Gastroesophageal sphincter (tissue), 4 donors: ENCODE results near the gene HSPBP1. TPM values are rescaled to one million over a fixed set of nuclear protein-coding genes. Genes with fewer than 3 reads are reported as not detected.
A peak's percentile ranks its signal among the peaks of the same experiment; 100 is the strongest.

ENCODE experiments used
- ATAC-seq: fragments of 150-250 bp; one replicate; pipeline ENCODE4 v1.9.1; 2016; ENCODE audit warnings: mild to moderate bottlenecking, moderate library complexity
- H3K27ac ChIP-seq, 4 donors: fragments of 200-600 bp; sonication (generic) in 3 of 4; 1 replicate in 3 of 4; 2 replicates in 1 of 4; pipeline ENCODE4 v1.5.1; 2016 to 2019
- H3K27me3 ChIP-seq: fragments of 200-600 bp; sonication (generic); one replicate; pipeline ENCODE4 v1.5.1; 2019
- H3K36me3 ChIP-seq, 2 donors: fragments of 200-600 bp; sonication (generic); one replicate each; pipeline ENCODE4 v1.5.1; 2019; ENCODE audit warnings: control low read depth in 1 of 2
- H3K4me1 ChIP-seq, 3 donors: fragments of 200-600 bp; sonication (generic); 1 replicate in 2 of 3; 2 replicates in 1 of 3; pipeline ENCODE4 v1.5.1; 2016 to 2019; ENCODE audit warnings: control low read depth in 2 of 3
- H3K4me3 ChIP-seq, 2 donors: fragments of 200-600 bp; sonication (generic); one replicate each; pipeline ENCODE4 v1.5.1; 2019; ENCODE audit warnings: mild to moderate bottlenecking in 1 of 2, moderate library complexity in 1 of 2
- H3K9me3 ChIP-seq, 3 donors: fragments of 200-600 bp; sonication (generic); one replicate each; pipeline ENCODE4 v1.5.1; 2017 to 2019; ENCODE audit warnings: control low read depth in 2 of 3
- CTCF ChIP-seq, 4 experiments: fragments of 200-600 bp in 2 of 4; fragments of 450-650 bp in 2 of 4; sonication (generic) in 1 of 4; IDR thresholded peaks; one replicate each; pipeline ENCODE4 v1.5.1; 2017 to 2019; ENCODE audit warnings: antibody characterized with exemption in 4 of 4, mild to moderate bottlenecking in 2 of 4, moderate library complexity in 2 of 4
- EP300 ChIP-seq: sonication (generic); formaldehyde crosslinking; IDR thresholded peaks from one replicate; pipeline ENCODE4 v1.6.1; 2017; ENCODE audit warnings: antibody characterized with exemption, mild to moderate bottlenecking
- POLR2A ChIP-seq, 2 donors: fragments of 450-650 bp; IDR thresholded peaks; one replicate each; pipeline ENCODE4 v1.6.1; 2017; ENCODE audit warnings: antibody characterized with exemption in 2 of 2, mild to moderate bottlenecking in 2 of 2, moderate library complexity in 1 of 2
- POLR2AphosphoS5 ChIP-seq: sonication (generic); formaldehyde crosslinking; IDR thresholded peaks from one replicate; pipeline ENCODE4 v1.6.1; 2017; ENCODE audit warnings: antibody characterized with exemption
- WGBS, 2 donors: methylation state at CpG; one replicate each; pipeline ENCODE4 v1.1.5; 2018; ENCODE audit warnings: low coverage in 1 of 2; 5-methylcytosine and 5-hydroxymethylcytosine counted together
- total RNA-seq, 4 donors: library from RNA; depleted of rRNA; stranded (reverse); fragments of >200 nt; gene quantifications; one replicate each; pipeline ENCODE4 v1.1.0, GENCODE V29; 2016

The HSPBP1 gene
- total RNA-seq, 4 donors from 2014 or later = 20.9 to 37.1 (median 26.5) TPM

- Histone ChIP-seq H3K4me3 (peak overlapping the region; percentile 26 to 96), H3K9me3 (no peaks in the 10 kb centered on the region), H3K4me1 (peaks cover 0 to 42% (median 31%) of the 10 kb centered on the region in 3 donors), H3K36me3 (peaks cover 0 to 11% of the 10 kb centered on the region in 2 donors), H3K27ac (peak overlapping the region; percentile 86 to 94 (median 91)), H3K27me3 (no peaks in the 10 kb centered on the region)
- WGBS, 2 donors = 28 to 73% methylated on average over 9 to 15 of the region's 29 CpGs
- TF ChIP-seq EP300 (no peak), POLR2A (IDR thresholded peaks at IDR 0.05) (no peak), POLR2AphosphoS5 (no peak), CTCF (IDR thresholded peaks at IDR 0.05) (no peak)
- ATAC-seq = no peak
Observed at GRCh38 chr19:55259540-55260210, 20.2 kb downstream of the HSPBP1 start.

GRCh38 chr19:55258828-55259539 is 20.9 kb downstream of the HSPBP1 start, which contains the start of gene PPP6R1:
Gene PPP6R1 (minus strand): TSS chr19:55259017. CDS start chr19:55247103, 11,914 bp downstream.
- 0% methylated on average over 27 of the region's 76 CpGs; no CpG with 5 or more reads in 1 of the 2 donors for WGBS, 2 donors
- peak; percentile 98 for ATAC-seq
- TF ChIP-seq EP300 = no peak
- TF ChIP-seq CTCF (IDR thresholded peaks at IDR 0.05) = peak in 1 of 4 experiments; percentile 5
- peak; percentile 78 to 84 for TF ChIP-seq POLR2A (IDR thresholded peaks at IDR 0.05)
- TF ChIP-seq POLR2AphosphoS5 = peak; percentile 83
- Histone ChIP-seq H3K9me3 (no peaks in the 10 kb centered on the region), H3K36me3 (peaks cover 0 to 8% of the 10 kb centered on the region in 2 donors), H3K27me3 (no peaks in the 10 kb centered on the region), H3K4me3 (peak within 1 kb of the TSS; percentile 87 to 96), H3K4me1 (peaks cover 0 to 48% (median 37%) of the 10 kb centered on the region in 3 donors), H3K27ac (peak within 1 kb of the TSS; percentile 86 to 94 (median 91))

DNA sequence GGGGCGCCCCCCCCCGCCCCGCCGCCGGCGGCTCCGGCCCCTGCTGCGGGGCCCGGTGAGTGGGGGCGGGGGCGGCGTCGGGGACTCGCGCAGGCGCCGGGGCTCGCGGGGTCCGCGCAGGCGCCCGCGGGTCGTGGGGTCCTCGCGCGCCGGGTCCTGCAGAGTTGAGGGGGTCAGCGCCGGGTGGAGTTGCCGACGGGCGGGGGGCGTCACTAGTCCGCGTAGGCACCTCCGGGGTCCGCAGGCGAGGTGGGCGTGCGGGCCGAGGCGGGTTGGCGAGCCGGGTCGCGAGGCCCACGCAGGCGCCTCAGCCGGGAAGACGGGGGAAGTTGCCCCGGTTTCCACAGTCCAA is 21.5 kb downstream of the HSPBP1 start:
- Histone ChIP-seq H3K27me3 (no peaks in the 10 kb centered on the region), H3K4me1 (peaks cover 0 to 54% (median 37%) of the 10 kb centered on the region in 3 donors), H3K27ac (peak overlapping the region; percentile 60 to 94 (median 91)), H3K36me3 (peaks cover 0 to 8% of the 10 kb centered on the region in 2 donors), H3K9me3 (no peaks in the 10 kb centered on the region), H3K4me3 (peak overlapping the region; percentile 87 to 96)
- peak; percentile 11 for ATAC-seq
- no CpG with 5 or more reads among the region's 53 CpGs for WGBS, 2 donors
- TF ChIP-seq CTCF (IDR thresholded peaks at IDR 0.05) (no peak), POLR2A (IDR thresholded peaks at IDR 0.05) (no peak), POLR2AphosphoS5 (no peak), EP300 (no peak)

DNA sequence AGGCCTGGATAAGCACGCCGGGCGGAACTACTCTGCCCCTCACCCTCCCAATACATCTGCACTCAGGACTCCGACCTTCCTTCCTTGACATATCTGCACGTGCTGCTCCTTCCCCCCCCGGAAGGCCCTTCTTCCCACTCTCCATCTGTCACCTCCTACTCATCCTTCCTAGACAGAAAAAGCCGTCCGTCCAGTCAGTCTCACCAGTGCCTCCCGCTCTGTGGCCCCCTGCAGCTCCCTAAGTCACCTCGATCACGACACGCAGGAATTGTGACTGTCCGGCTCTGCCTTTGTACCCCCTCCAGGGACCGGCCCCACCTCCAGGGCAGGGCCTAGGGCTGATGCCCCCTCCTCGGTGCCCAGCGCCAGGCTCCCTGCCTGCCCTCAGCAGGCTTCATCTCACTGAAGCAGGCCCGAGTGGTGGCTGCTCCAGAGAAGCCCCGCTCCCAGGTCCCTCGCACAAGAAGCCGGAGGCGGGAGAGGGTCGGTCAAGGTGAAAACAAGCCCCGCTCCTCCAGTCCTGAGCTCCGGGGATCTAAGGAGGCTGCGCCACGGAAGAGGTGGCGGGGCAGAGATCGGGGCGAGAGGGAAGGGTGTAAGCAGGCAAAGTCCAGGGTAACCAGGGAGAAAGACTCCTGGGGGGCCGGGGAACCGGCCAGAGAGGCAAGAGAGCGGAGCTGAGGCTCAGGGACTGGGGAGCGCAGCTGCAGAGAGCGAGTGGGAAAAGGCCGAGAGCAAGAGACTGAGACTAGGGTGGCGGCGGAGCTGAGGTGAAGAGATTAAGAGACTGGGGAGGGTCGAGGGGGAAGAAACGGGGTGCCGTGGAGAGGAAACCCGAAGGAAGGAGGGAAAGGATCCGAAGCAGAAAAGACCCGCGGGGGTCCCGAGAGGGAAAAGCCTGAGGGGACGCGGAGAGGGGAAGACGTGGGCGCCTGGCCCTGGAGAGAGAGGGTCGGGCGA is 22.2 kb downstream of the HSPBP1 start:
- no peak for ATAC-seq
- Histone ChIP-seq H3K9me3 (no peaks in the 10 kb centered on the region), H3K4me3 (peak overlapping the region; percentile 87 to 96), H3K36me3 (peaks cover 0 to 14% of the 10 kb centered on the region in 2 donors), H3K4me1 (peaks cover 0 to 61% (median 39%) of the 10 kb centered on the region in 3 donors), H3K27ac (peak overlapping the region in 3 of 4 donors; percentile 89 to 94 (median 93)), H3K27me3 (no peaks in the 10 kb centered on the region)
- WGBS, 2 donors = 2 to 3% methylated on average over 20 to 36 of the region's 51 CpGs
- TF ChIP-seq CTCF (IDR thresholded peaks at IDR 0.05) (no peak), EP300 (no peak), POLR2AphosphoS5 (no peak), POLR2A (IDR thresholded peaks at IDR 0.05) (no peak)
